ENCODE data around the gene RNF213.

DNA sequence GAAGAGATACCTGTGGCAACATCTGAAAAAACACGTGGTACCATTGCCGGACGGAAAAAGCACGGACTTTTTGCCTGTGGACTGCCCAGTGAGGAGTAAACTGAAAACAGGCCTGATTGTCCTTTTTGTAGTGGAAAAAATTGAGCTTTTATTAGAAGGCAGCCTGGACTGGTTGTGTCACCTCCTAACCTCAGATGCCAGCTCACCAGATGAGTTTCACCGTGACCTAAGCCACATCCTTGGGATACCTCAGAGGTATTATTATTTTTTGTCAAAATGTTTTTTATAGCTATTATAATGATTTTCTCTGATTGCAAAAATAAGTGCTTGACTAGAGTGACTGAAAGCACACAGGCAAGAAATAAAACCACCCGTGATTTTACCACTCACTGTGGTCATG, 34.9 kb downstream of the RNF213 start:
- TF ChIP-seq TP53 (CRISPR knock-in tag; IDR thresholded peaks at IDR 0.05) (no peak), NFYB (CRISPR knock-in tag; conservative IDR thresholded peaks at IDR 0.05; ENCODE audit: low read depth) (no peak), ESRRA (CRISPR knock-in tag; IDR thresholded peaks at IDR 0.05; ENCODE audit: borderline replicate concordance) (no peak), MYBL2 (CRISPR knock-in tag; IDR thresholded peaks at IDR 0.05) (no peak)
- TF ChIP-seq, protein P1, sequence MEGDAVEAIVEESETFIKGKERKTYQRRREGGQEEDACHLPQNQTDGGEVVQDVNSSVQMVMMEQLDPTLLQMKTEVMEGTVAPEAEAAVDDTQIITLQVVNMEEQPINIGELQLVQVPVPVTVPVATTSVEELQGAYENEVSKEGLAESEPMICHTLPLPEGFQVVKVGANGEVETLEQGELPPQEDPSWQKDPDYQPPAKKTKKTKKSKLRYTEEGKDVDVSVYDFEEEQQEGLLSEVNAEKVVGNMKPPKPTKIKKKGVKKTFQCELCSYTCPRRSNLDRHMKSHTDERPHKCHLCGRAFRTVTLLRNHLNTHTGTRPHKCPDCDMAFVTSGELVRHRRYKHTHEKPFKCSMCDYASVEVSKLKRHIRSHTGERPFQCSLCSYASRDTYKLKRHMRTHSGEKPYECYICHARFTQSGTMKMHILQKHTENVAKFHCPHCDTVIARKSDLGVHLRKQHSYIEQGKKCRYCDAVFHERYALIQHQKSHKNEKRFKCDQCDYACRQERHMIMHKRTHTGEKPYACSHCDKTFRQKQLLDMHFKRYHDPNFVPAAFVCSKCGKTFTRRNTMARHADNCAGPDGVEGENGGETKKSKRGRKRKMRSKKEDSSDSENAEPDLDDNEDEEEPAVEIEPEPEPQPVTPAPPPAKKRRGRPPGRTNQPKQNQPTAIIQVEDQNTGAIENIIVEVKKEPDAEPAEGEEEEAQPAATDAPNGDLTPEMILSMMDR (IDR thresholded peaks at IDR 0.05): no peak

All from WTC11 (cell line).